ENCODE data around the gene RAB26. TPM values are rescaled to one million over a fixed set of nuclear protein-coding genes. Genes with fewer than 3 reads are reported as not detected.
"Not testable (repeated sequence)": the region's sequence is repeated elsewhere in the genome, so short reads cannot be mapped to it uniquely, and the experiment has no call there.

Gene RAB26
- total RNA-seq, 2 donors from 2014 or later: 0.21 to 0.57 TPM

DNA sequence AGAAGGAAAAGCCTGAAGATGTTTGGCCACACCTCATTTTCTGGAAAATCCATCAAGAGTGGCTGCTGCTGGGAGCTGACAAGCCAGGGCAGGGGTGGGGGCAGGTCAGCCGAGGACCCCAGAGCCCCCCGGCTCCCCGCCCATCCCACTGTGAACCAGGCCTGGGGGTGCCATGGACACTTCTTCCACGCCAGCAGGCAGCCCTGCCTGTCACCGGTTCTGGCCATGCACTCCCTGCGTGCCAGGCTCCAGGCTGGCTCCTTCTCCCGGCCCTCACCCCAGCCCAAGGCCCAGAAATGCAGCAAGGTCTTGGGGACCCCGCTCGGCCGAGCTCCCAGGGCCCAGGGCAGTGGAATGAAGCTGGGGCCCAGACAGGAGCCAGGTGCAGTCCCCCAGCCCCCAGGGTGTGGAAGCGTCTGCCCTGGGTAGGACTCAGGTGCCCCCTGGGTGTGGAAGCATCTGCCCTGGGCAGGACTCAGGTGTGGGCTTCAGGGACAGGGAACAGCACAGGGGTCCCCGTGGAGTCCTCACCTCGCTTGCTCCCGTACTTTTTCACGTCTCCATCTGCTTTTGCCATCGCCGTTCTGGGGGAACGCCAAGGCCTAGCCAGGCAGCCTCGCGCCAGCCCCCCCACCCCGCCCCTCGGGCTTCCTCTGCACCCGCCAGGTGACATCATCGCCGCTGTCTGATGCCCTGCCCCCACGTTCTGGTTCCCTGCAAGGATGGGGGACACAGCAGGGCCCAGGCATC, 25.3 kb upstream of the RAB26 start:
- H3K27me3 Mint-ChIP-seq; H3K27ac Mint-ChIP-seq; ATAC-seq; DNase-seq; H3K4me3 Mint-ChIP-seq; H3K9me3 ChIP-seq (ENCODE audit: control insufficient read depth, low read length, poor library complexity, severe bottlenecking); H3K36me3 Mint-ChIP-seq (ENCODE audit: low read depth): not testable (repeated sequence)
- peaks cover 12% of the 10 kb centered on the region for H3K4me1 Mint-ChIP-seq

DNA sequence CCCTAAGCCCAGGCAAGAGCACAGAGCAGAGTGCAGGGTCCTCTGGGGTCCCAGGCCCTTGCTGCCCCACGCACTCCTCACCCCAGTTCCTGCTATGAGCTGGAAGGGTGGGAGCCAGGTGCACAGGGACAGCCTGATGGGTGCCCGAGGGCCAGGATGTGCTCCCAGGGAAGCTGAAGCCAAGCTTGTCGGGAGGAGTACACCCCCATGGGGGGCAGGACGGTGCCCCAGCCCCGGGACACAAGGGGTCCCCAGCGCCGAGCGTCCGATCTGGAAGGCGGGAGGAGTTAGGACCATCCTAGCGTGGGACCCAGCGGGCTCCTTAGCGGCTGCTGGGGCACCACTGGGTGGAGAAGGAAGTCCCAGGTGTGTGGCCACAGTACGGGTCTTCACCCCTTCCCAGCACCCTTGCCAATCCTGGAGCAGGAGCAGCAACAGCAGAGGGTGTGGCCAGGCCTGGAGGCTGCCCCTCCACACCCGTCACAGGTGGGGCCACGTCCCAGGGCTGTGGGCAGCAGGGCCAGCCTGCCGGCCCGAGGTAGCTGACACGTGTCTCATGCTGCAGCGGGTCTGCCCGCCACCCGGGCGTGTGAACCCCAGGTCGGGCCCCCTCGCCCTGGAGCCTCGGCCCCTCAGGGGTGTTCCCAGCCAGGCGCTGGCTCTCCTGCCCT, 24.6 kb upstream of the RAB26 start:
- DNase-seq; H3K27me3 Mint-ChIP-seq; H3K4me3 Mint-ChIP-seq; H3K27ac Mint-ChIP-seq; H3K36me3 Mint-ChIP-seq (ENCODE audit: low read depth); H3K9me3 ChIP-seq (ENCODE audit: control insufficient read depth, low read length, poor library complexity, severe bottlenecking); ATAC-seq: not testable (repeated sequence)
- H3K4me1 Mint-ChIP-seq: peaks cover 14% of the 10 kb centered on the region

DNA sequence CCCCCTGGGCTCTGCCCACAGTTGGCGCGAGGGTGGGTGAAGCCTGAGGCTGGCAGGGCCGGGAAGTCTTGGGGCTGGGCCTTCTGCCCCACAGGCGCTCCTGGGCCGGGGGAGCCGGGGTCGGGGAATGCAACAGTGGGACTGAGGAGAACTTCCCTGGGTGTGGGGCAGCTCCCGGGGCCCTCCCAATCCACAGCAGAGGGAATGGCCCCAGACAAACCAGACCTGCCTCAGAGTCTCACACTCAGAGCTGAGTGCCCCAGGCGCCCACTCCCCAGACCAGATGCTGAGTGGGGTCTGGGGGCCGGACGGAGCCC, 24.1 kb upstream of the RAB26 start:
- not testable (repeated sequence) for DNase-seq; H3K4me3 Mint-ChIP-seq; H3K36me3 Mint-ChIP-seq (ENCODE audit: low read depth); H3K27me3 Mint-ChIP-seq; ATAC-seq; H3K27ac Mint-ChIP-seq; H3K9me3 ChIP-seq (ENCODE audit: control insufficient read depth, low read length, poor library complexity, severe bottlenecking)
- peaks cover 14% of the 10 kb centered on the region for H3K4me1 Mint-ChIP-seq

DNA sequence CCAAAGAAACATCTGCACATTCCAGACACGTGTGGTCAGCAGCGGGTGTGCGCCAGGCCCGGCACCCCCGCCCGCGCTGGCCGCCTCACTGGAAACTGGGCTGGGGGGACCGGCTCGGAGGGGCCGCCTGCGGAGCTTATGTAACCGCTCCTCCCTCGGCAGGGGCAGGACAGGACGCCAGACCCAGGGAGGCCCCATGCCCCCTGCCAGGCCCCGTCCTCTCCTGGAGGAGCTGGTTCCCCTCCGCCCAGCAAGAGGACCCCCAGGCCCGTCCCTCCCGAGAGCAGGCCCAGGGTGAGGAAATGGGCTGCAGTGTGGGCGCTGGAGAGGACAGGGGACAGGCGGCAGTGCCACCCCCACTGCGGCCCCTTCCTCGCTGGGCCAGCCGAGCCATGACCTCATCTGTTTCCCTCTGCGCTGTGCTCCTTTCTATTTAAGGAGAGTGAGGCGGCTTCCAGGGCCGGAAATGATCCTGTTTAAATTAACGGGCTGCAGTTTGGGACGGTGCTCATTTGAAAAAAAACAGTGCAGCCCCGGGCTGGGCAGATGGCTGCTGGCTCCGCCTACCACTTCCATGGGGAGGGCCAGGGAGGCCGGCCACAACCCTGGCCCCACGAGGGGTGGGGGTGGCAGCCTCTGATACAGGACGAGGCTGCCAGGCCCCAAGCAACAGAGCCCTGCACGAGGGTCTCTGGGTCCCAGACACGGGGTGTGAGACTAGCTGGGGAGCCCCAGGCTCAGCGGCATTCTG, 23.6 kb upstream of the RAB26 start:
- DNase-seq; H3K36me3 Mint-ChIP-seq (ENCODE audit: low read depth); H3K27ac Mint-ChIP-seq; H3K27me3 Mint-ChIP-seq; H3K9me3 ChIP-seq (ENCODE audit: control insufficient read depth, low read length, poor library complexity, severe bottlenecking); H3K4me3 Mint-ChIP-seq; ATAC-seq: not testable (repeated sequence)
- H3K4me1 Mint-ChIP-seq: peaks cover 14% of the 10 kb centered on the region

DNA sequence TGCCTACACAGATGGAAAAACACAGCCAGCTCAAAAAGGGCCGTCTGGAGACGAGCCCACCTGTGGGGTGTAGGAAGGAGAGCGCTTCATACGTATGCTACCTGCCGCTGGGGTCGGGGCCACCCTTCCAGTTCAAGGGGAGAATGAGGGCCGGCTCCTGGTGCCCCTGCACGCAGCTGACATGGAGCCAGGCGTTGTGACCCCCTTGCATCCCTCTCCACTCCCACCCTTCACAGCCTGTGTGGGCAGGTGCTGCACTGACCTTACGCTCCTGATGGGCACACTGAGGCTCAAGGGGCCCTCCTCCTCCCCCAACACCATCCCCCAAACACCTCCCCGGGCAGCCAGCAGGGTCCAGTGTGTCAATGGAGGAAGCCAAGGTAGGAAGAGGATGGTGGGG, 22.8 kb upstream of the RAB26 start:
- H3K4me1 Mint-ChIP-seq: peaks cover 10% of the 10 kb centered on the region
- ATAC-seq; H3K9me3 ChIP-seq (ENCODE audit: control insufficient read depth, low read length, poor library complexity, severe bottlenecking); H3K27me3 Mint-ChIP-seq; DNase-seq; H3K27ac Mint-ChIP-seq; H3K36me3 Mint-ChIP-seq (ENCODE audit: low read depth); H3K4me3 Mint-ChIP-seq: not testable (repeated sequence)

DNA sequence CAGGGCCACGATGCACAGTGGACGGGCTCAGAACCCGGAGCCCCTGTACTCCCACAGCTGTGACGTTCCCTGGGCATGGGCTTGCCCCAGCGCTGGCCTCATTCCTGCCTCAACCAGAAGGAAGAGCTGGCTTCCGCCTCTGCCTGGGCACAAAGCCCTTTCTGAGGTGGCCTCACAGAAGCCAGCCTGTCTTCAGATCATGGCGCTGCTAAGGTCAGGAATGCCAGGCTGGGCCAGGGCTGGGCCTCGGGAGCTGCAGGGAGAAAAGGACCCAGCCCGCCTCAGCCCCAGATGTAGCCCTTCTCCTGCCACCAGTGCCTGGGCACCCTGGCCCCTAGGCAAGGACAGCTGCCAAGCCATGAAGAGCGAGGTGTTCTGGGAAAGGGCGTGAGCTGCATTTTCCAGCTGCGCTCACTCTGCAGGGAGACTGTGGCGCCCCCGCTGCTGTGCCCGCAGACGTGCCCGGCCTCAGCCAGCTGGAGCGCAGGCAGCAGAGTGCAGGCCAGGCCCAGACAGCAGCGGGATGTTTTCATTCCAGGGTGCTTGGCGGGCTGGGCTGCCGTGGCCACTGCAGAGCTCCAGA, 22.2 kb upstream of the RAB26 start:
- H3K4me3 Mint-ChIP-seq; ATAC-seq; DNase-seq; H3K9me3 ChIP-seq (ENCODE audit: control insufficient read depth, low read length, poor library complexity, severe bottlenecking); H3K36me3 Mint-ChIP-seq (ENCODE audit: low read depth); H3K27ac Mint-ChIP-seq; H3K27me3 Mint-ChIP-seq: not testable (repeated sequence)
- H3K4me1 Mint-ChIP-seq: peaks cover 10% of the 10 kb centered on the region

DNA sequence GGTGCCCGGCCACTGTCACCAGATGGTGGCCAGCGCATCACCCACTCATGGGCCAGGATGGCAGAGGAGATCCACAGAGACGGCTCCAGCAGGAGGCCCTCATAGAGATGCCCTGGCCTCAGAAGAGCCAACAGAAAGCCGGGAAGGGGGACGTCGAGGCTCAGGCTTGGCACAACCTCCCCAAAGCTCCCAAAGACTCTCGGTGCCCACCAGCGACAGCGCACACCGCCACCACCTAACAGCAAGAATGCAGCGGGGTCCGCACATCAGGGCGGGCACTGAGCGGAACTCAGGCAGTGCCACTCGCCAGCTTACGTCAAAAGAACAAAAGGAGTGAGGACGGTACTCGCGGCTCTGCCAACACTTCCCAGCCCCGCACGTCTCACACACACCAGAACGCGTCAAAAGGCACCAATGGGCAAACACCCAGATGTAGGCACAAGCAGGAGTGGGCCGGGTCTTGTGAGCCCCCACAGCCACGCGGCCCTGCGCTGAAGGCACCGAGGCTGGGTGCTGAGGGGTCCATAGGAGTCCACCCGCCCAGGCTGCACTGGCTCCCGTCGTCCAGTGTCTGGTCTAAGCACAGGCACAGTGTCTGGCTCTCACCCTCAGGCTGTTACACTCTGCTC, 21.4 kb upstream of the RAB26 start:
- not testable (repeated sequence) for H3K27me3 Mint-ChIP-seq; H3K36me3 Mint-ChIP-seq (ENCODE audit: low read depth); H3K9me3 ChIP-seq (ENCODE audit: control insufficient read depth, low read length, poor library complexity, severe bottlenecking); H3K4me3 Mint-ChIP-seq; ATAC-seq; DNase-seq
- H3K27ac Mint-ChIP-seq: peak overlapping the region; percentile 37
- peaks cover 10% of the 10 kb centered on the region for H3K4me1 Mint-ChIP-seq

DNA sequence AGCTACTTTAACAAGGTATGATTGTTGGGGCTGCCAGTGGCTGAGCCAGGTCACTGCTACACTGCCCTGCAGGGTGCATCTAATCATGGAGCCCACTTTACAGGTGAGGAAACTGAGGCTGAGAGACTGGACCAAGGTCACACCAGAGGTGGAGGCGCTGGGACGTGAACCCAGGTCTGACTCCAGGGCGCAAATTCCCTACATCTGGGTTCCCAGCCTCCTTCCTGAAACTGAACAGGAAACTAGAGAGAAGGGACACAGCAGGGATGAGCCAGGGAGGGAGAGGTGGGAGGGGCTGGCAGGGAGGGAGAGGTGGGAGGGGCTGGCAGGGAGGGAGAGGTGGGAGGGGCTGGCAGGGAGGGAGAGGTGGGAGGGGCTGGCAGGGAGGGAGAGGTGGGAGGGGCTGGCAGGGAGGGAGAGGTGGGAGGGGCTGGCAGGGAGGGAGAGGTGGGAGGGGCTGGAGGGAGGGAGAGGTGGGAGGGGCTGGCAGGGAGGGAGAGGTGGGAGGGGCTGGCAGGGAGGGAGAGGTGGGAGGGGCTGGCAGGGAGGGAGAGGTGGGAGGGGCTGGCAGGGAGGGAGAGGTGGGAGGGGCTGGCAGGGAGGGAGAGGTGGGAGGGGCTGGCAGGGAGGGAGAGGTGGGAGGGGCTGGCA, 20.7 kb upstream of the RAB26 start:
- Mint-ChIP-seq H3K4me1 (peaks cover 10% of the 10 kb centered on the region), H3K27ac (peak overlapping the region; percentile 37)
- H3K27me3 Mint-ChIP-seq; H3K9me3 ChIP-seq (ENCODE audit: control insufficient read depth, low read length, poor library complexity, severe bottlenecking); H3K4me3 Mint-ChIP-seq; H3K36me3 Mint-ChIP-seq (ENCODE audit: low read depth): not testable (repeated sequence)
- peak in 1 of 3 donors; percentile 49 for DNase-seq
- ATAC-seq: peak; percentile 5

DNA sequence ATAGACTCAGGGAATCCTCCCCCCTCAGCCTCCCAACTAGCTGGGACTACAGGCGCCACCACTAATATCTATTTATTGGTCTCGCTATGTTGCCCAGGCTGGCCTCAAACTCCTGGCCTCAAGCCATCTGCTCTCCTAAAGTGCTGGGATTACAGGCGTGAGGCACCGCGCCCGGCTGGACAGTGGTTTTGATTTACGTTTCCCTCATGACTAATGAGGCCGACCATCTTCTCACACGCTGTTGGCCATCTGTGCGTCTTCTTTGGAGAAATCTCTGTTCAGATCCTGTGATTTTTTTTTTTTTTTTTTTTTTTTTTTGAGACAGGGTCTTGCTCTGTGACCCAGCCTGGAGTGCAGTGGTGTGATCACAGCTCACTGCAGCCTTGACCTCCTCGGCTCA, 19.2 kb upstream of the RAB26 start:
- DNase-seq; H3K4me3 Mint-ChIP-seq; H3K9me3 ChIP-seq (ENCODE audit: control insufficient read depth, low read length, poor library complexity, severe bottlenecking); ATAC-seq; H3K27me3 Mint-ChIP-seq; H3K36me3 Mint-ChIP-seq (ENCODE audit: low read depth): not testable (repeated sequence)
- H3K4me1 Mint-ChIP-seq: peaks cover 10% of the 10 kb centered on the region
- H3K27ac Mint-ChIP-seq: peak overlapping the region; percentile 16

DNA sequence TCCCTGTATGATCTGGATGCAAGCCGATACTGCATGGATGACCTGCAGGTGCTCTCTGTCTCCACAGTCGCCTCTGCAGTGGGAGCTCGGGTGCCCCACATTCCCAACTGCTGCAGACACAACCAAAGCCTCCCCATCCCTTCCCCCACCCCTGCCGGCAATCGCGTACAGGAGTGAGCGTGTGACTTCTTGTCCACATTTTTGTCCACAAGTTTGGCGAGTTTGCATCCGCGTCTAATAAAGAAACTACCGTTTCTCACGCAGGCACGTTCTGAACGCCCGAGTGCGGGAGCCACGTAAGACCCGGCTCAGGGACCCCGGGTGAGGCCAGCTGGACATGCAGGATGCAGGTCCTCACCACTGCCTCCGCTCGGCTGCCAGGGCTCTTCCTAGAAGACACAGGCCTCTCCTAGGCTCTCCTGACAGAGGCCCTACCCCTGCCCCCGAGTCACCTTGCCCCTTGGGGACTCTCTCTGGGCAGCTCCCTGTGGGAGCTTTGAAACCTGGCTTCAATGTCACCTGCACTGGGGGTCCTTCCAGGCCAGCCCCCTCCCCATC, 18.5 kb upstream of the RAB26 start:
- not testable (repeated sequence) for DNase-seq; H3K27me3 Mint-ChIP-seq; H3K4me3 Mint-ChIP-seq; ATAC-seq; H3K9me3 ChIP-seq (ENCODE audit: control insufficient read depth, low read length, poor library complexity, severe bottlenecking); H3K27ac Mint-ChIP-seq; H3K36me3 Mint-ChIP-seq (ENCODE audit: low read depth)
- H3K4me1 Mint-ChIP-seq: peaks cover 12% of the 10 kb centered on the region

DNA sequence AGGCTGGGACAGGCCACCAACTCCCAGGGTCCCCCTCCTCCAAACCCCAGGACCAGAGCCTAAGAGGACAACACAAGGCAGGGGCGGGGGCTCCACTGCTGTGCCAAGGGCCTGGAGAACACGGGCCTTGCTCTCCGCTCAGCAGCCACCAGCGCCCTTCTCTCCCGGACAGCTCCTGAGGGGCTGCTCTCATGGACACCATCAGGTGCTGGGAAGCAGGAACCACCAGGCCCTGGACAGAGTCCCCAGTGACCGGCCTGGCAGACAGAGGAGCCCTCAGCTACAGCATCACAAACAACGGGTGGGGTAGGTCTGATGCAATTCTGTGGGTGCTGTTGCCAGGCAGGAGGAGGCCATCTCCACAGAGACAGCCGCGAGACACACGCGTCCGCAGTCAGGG, 14.6 kb upstream of the RAB26 start:
- H3K4me1 Mint-ChIP-seq; H3K36me3 Mint-ChIP-seq (ENCODE audit: low read depth); DNase-seq; H3K9me3 ChIP-seq (ENCODE audit: control insufficient read depth, low read length, poor library complexity, severe bottlenecking); H3K27ac Mint-ChIP-seq; H3K27me3 Mint-ChIP-seq; ATAC-seq: not testable (repeated sequence)
- peak overlapping the region; percentile 28 for H3K4me3 Mint-ChIP-seq

DNA sequence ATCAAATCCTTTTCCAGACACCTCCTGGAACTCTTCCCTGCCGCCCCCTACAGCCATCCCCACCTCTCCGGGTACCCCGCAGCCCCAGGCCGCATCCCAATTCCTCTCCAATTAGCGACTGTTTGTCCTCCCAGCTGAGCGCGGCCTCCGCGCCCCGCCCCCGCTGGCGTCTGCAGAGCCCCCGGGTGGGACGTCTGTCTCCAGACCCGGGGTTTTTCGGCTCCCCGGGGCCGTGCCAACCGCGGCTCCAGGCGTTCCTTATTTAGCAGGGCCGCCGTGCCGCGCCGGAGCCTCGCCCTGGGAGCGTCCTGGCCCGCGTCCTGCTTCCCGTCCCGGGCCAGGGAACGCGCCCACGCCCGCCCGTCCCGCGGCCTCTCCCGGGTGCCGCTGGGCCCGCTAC, 13.4 kb upstream of the RAB26 start:
- not testable (repeated sequence) for DNase-seq; H3K36me3 Mint-ChIP-seq (ENCODE audit: low read depth); ATAC-seq; H3K27me3 Mint-ChIP-seq; H3K4me1 Mint-ChIP-seq; H3K9me3 ChIP-seq (ENCODE audit: control insufficient read depth, low read length, poor library complexity, severe bottlenecking); H3K27ac Mint-ChIP-seq
- peak overlapping the region; percentile 86 for H3K4me3 Mint-ChIP-seq

Data from T-helper 17 cell (primary cell).